Measurements from ENCODE around the gene RNF208.

DNA sequence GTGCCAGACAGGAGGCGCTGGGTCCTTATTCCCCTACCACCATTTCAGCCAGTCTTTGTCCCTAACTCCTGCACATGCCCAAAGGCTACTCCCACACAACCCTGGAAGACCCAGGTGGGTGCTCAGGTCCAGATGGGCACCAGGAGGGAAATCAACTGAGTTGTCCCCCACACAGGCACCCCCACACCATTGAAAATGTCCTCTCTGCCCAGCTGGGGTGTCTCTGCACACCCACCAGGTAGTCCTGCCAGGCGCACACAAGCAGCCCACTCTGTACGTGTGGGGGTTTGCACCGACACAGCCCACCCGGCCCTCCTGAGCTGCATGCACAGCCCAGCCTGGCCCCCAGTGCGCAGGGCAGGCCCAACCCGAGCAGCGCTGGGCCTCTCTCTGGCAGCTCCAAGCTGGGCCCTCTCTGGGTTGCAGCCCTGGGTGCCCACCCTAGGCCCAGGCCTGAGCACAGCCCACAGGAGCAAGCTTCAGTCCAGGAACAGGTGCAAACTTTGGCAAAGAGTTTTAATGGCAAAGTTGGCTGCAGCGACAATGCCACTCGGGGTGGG lies 2.2 kb downstream of the RNF208 start:
- no peak for TF ChIP-seq TAF1 (IDR thresholded peaks at IDR 0.05; ENCODE audit: low read depth)
- no peak for TF ChIP-seq MAX (IDR thresholded peaks at IDR 0.05)
- TF ChIP-seq, protein P1, sequence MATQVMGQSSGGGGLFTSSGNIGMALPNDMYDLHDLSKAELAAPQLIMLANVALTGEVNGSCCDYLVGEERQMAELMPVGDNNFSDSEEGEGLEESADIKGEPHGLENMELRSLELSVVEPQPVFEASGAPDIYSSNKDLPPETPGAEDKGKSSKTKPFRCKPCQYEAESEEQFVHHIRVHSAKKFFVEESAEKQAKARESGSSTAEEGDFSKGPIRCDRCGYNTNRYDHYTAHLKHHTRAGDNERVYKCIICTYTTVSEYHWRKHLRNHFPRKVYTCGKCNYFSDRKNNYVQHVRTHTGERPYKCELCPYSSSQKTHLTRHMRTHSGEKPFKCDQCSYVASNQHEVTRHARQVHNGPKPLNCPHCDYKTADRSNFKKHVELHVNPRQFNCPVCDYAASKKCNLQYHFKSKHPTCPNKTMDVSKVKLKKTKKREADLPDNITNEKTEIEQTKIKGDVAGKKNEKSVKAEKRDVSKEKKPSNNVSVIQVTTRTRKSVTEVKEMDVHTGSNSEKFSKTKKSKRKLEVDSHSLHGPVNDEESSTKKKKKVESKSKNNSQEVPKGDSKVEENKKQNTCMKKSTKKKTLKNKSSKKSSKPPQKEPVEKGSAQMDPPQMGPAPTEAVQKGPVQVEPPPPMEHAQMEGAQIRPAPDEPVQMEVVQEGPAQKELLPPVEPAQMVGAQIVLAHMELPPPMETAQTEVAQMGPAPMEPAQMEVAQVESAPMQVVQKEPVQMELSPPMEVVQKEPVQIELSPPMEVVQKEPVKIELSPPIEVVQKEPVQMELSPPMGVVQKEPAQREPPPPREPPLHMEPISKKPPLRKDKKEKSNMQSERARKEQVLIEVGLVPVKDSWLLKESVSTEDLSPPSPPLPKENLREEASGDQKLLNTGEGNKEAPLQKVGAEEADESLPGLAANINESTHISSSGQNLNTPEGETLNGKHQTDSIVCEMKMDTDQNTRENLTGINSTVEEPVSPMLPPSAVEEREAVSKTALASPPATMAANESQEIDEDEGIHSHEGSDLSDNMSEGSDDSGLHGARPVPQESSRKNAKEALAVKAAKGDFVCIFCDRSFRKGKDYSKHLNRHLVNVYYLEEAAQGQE (IDR thresholded peaks at IDR 0.05; ENCODE audit: low read depth), result no peak
- no peak for TF ChIP-seq EP300 (IDR thresholded peaks at IDR 0.05; ENCODE audit: borderline replicate concordance)
- TF ChIP-seq RAD21 (IDR thresholded peaks at IDR 0.05; ENCODE audit: low read depth), result no peak
- no peak for TF ChIP-seq ZBTB7A (IDR thresholded peaks at IDR 0.05; ENCODE audit: low read depth)
- no peak for TF ChIP-seq CREB1 (IDR thresholded peaks at IDR 0.05; ENCODE audit: low read depth)
- no peak for TF ChIP-seq NFIC (IDR thresholded peaks at IDR 0.05)
- TF ChIP-seq EGR1 (IDR thresholded peaks at IDR 0.05), result no peak
- no peak for TF ChIP-seq CEBPB (IDR thresholded peaks at IDR 0.05)
- TF ChIP-seq, protein P2, sequence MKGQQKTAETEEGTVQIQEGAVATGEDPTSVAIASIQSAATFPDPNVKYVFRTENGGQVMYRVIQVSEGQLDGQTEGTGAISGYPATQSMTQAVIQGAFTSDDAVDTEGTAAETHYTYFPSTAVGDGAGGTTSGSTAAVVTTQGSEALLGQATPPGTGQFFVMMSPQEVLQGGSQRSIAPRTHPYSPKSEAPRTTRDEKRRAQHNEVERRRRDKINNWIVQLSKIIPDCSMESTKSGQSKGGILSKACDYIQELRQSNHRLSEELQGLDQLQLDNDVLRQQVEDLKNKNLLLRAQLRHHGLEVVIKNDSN (IDR thresholded peaks at IDR 0.05), result no peak
- TF ChIP-seq YY1 (IDR thresholded peaks at IDR 0.05; ENCODE audit: low read depth), result no peak
- TF ChIP-seq TCF12 (IDR thresholded peaks at IDR 0.05; ENCODE audit: low read depth), result no peak
- TF ChIP-seq TEAD4 (IDR thresholded peaks at IDR 0.05), result no peak
